Suppressor macrophage treated with lipopolysaccharide for 4 hours (primary cell): ENCODE results near the gene SRRM1.
"Not testable (repeated sequence)": the region's sequence is repeated elsewhere in the genome, so short reads cannot be mapped to it uniquely, and the experiment has no call there.

Experiments used
- DNase-seq: peaks from one replicate; pipeline ENCODE4 v3.0.0-alpha.2; 2020

SRRM1 gene

DNA sequence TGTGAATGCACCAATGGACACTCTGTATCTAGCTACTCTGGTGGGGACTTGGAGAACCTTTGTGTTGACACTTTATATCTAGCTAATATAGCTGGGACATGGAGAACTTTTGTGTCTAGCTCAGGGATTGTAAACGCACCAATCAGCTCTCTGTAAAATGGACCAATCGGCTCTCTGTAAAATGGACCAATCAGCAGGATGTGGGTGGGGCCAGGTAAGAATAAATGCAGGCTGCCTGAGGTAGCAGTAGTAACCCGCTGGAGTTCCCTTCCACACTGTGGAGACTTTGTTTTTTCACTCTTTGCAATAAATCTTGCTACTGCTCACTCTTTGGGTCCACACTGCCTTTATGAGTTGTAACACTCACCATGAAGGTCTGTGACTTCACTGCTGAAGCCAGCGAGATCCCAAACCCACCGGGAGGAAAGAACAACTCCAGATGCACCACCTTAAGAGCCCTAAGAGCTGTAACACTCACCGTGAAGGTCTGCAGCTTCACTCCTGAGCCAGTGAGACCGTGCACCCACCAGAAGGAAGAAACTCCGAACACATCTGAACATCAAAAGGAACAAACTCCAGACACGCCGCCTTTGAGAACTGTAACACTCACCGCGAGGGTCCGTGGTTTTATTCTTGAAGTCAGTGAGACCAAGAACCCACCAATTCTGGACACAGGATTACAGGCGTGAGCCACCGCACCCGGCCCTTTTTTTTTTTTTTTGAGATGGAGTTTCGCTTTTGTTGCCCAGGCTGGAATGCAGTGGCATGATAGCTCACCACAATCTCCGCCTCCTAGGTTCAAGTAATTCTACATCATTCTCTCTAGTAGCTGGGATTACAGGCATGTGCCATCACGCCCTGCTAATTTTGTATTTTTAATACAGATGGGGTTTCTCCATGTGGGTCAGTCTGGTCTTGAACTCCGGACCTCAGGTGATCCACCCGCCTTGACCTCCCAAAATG, 79.3 kb downstream of the SRRM1 start:
- not testable (repeated sequence) for DNase-seq
